OCI-M1 (cell line): ENCODE data around the gene ZNF595.
"Not testable (repeated sequence)": the region's sequence is repeated elsewhere in the genome, so short reads cannot be mapped to it uniquely, and the experiment has no call there.

Source experiments
- DNase-seq: peaks from one replicate; lab custom pipeline; 2025; lab: John Stamatoyannopoulos, UW

ZNF595 gene

DNA sequence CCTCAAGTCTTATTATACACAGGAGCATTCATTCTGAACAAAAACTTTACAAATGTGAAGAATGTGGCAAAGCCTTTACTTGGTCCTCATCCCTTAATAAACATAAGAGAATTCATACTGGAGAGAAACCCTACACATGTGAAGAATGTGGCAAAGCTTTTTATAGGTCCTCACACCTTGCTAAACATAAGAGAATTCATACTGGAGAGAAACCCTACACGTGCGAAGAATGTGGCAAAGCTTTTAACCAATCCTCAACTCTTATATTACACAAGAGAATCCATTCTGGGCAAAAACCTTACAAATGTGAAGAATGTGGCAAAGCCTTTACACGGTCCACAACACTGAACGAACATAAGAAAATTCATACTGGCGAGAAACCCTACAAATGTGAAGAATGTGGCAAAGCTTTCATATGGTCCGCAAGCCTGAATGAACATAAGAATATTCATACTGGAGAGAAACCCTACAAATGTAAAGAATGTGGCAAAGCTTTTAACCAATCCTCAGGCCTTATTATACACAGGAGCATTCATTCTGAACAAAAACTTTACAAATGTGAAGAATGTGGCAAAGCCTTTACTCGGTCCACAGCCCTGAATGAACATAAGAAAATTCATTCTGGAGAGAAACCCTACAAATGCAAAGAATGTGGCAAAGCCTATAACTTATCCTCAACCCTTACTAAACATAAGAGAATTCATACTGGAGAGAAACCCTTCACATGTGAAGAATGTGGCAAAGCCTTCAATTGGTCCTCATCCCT is 33.6 kb downstream of the ZNF595 start:
- DNase-seq, result not testable (repeated sequence)

GRCh38 chr4:98386-98785 is 45.3 kb downstream of the ZNF595 start:
- DNase-seq, result no peak

- DNase-seq, result no peak
Observed at GRCh38 chr4:99863-100262, 46.7 kb downstream of the ZNF595 start.

- no peak for DNase-seq
Observed at GRCh38 chr4:107083-107443, 53.9 kb downstream of the ZNF595 start.

DNA sequence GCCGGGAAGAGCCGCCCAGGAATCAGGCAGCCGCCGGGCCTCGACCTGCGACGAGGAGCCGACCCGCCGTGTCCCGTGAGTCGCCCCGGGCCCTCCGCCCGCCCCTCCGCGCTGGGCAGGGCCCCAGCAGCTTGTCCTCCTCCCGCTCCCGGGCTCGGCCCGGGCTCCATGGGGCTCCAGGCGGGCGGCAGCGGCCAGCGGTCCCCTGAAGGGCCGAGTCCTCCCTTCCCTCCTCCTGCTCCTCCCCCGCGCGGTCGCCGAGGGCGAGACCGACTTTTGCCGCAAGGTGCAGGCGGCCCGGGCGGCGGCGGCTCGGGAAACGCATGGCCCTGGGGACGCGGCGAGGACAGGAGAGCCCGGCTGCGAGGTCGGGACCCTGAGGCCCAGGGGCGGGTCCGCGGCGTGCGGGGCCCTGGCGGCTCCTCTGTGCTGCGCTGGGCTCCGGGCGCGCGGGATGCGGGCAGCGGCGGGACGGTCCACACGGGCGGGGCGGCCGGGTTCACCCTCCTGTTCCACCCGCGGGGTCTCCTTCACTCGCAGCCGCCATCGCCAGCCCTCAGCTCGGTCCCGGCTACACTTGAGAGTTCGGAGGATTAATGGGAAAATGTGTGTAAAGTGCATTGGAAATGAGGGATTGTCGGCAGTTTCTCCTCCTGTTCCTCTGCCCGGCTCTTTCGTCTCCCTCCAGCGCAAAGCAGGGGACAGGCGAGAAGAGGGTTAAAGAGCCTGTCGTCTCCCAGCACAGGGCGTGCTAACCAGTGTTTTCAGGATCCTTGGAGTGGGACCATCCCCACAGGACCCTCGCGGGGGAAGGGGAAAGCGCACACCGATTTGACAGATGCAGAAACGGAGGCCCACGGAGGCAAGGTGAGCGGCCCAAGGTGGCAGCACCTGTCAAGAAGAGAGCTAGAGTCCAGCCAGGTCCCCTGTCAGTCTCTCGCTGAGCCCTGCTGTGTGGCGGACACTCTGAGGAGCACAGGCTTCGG is 54.6 kb downstream of the ZNF595 start:
- DNase-seq, result no peak

DNA sequence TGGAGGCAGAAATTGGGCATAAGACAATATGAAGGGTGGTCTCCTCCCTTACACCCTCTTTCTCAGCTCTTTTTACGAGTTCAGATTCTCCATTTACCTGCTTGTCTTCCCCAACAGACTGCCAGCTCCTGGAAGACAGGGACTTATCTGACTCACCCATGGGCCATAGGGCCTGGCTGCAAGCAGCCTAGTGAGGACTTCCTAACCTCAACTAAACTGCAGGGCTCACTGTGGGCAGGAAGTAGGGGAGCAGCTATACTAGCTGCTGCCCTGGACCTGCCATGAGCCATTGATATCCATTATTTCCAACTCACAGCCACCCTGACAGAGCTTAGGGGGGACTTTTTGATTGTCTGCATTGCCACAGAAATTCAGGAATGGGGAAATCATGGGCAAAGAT is 59.6 kb downstream of the ZNF595 start:
- peak; percentile 6 for DNase-seq

DNA sequence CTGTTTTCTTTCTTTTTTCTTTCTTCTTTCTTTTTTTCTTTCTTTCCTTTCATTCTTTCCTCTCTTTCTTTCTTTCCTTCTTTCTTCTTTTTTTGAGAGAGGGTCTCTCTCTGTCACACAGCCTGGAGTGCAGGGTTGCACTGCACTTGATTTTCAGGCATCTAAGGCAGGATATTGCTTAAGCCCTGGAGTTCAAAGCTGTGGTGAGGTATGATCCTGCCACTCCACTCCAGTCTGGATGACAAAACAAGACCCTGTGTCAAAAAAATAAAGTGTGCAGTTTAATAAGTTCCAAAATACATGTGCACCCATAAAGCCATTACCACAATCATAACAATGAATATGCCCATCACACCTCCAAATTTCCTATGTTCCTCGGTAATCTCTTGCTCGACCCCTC is 60.6 kb downstream of the ZNF595 start:
- no peak for DNase-seq

DNA sequence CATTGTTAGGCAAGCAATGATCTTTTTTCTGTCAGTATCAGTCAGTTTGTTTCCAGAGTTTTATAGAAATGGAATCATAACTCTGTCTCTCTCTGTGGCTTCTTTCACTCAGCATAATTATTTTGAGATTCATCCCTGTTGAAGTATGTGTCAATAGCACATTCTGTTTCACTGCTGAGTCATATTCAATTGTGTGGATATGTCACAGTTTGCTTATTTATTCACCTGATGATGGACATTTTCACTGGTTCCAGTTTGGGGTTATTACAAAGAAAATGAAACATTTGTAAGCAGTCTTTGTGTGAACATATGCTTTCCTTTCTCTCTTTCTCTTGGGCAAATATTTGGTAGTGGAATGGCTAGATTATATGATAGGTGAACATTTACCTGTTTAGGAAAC is 61.0 kb downstream of the ZNF595 start:
- DNase-seq, result no peak

- no peak for DNase-seq
Observed at GRCh38 chr4:116499-116898, 63.4 kb downstream of the ZNF595 start.

GRCh38 chr4:120616-121015 is 67.5 kb downstream of the ZNF595 start:
- no peak for DNase-seq

DNA sequence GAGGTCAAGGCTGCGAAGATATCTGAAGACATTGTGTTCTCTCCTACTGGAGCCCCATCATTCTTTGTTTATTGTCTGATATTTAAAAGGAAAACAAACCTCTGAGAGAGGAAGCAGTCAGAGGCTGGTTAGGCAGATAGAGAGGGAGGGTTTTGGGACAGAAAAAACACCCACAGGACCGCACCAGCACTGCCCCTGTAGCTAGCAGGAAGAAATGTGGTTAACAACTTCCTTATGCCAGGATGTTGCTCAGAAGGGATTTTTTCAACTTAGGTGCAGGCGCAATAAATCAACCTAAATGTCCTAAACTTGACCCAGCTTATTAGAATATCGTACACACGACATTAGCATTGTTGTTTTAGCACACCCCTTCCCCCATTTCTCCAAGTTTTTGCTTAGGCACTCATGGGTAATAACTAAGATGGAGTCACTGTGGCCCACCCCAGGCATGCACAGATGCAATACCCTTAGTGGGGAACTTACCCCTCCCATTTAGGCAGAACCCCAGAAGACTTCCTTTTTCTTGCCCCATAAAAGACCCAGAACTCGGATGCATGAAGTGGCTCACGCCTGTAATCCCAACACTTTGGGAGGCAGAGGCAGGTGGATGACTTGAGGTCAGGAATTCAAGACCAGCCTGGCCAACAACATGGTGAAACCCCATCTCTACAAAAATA is 68.4 kb downstream of the ZNF595 start:
- DNase-seq, result no peak

GRCh38 chr4:123922-124274 is 70.8 kb downstream of the ZNF595 start:
- not testable (repeated sequence) for DNase-seq

DNA sequence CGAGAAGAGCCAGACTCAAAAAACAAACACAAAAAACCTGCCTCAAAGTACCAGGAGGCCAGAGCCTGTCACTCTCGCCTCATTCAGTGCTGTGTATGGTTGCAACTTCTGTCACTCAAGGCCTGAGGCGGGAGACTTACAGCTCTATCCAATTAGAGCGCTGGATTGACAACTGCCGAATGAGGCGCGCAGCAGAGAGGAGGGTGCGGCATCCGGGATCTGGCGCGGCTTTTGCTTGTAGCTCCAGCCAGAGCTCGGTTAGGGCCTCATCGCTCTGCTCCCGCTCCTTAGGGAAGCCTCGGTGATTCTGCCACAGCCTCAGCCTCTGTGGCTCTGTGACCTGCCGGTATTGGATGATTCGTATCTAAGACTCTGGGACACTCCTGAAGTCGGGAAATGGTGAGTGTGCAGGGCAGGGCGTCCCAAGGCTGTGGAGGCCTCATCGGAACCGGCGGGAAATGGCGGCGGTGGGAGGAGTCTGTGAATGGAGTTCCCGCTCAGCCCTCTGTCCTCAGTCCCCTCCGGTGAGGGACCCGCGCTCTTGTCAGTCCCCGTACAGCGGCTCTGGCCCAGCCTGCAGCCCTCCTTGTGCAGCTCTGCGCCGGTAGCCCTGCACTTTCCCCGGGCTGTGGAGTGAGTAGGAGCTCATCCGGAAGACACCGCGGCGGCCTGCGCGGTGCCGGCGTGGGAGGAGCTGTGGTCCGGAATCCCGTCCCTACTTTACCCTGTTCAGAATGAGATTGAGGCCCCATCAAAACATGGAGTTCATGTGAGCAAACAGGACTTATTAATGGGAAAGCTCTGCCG is 71.4 kb downstream of the ZNF595 start, which contains the start of gene ZNF718:
ZNF718 (plus strand) TSS at position 227 of the 807 bp plus-strand sequence; CDS start at position 397, 170 bp downstream.
- DNase-seq, result peak; percentile 98

DNA sequence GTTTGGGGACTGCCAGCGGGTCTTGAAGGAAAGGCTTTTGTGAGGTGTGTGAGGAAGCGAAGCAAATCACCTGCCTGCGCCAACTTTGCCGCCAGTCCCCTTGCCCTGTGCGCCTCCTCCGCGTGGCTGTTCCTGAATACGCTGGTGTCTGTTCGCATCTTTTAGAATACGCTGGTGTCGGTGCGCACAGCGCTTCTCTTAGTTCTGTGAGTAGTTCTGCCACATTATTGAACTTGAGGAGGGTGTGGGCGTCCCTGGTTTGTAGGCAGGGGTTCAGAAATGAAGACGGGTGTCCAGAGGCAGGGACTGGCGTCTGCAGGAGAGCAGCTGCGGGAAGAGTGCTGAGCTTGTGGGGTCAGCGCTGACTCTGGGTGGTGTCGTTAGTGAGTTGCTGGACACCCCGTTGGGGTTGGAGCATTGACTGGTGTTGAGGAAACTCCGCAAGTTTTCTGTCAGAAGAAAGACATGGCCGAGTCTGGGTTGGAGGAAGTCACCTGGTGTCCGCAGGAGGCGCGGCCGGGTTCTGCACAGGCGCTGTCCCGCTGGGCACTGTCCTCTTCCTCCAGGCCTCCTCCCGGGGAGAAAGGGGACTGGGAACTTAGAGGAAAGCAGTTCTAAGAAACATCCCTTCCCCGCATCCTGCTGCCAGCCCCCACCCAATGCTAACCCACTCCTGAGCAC is 72.1 kb downstream of the ZNF595 start:
- peak; percentile 63 for DNase-seq

- no peak for DNase-seq
Observed at GRCh38 chr4:125833-126232, 72.7 kb downstream of the ZNF595 start.

GRCh38 chr4:132483-132882 is 79.4 kb downstream of the ZNF595 start:
- no peak for DNase-seq
